NCI-H82 treated with DMSO at 0.1 percent for 48 hours (cell line): ENCODE data around the gene F2RL1.
"Not testable (repeated sequence)": the region's sequence is repeated elsewhere in the genome, so short reads cannot be mapped to it uniquely, and the experiment has no call there.

Experiments
- DNase-seq: peaks from one replicate; lab custom pipeline; 2025; ENCODE audit not compliant: unreplicated experiment; lab: John Stamatoyannopoulos, UW

Gene F2RL1

GRCh38 chr5:76805821-76806505, 12.9 kb upstream of the F2RL1 start:
- no peak for DNase-seq

DNA sequence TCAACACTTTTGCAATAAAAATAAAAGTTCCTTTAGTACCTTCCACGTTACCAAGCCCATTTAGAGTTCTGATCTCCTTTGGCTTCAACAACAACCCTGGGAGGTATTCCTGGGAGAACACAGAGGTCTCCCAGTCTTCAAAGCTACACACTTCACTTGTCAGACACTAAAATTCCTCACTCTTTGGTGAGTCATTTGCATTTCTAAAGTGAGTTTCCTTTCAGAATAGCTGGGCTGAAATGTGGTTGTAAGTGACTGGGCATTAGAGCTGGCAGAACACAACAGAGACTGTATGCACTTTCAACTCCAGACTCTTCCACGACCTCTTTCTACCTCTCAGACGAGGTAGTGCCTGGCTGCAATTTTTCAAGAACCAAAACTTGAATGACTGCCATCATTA, 11.5 kb upstream of the F2RL1 start:
- no peak for DNase-seq

DNA sequence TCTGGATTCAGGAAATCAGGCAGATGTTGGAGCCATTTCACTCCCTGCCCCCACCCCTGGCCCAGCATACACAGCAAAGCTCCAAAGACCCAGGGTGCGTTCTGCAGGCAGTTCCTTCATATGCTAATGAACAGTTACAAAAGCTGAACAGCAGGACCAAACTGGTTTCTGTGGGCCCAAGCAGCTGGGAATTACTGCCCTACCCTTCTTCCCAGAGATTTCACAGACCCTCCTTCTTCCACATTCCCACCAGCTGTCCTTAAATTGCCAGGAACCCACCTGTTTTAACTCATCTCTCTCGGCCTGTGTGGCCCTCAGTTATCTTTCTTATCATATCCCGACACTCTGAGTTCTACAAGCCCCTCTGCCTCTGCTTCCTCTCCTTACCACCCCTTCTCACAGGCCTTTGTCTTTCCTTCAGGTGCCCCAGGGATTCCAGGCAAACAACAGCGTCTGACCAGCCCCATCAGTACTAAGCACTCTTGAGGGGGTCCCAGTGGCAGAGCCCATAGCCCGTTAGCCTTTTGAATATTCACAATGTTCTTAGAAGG, 10.6 kb upstream of the F2RL1 start:
- no peak for DNase-seq

- DNase-seq = no peak
Observed at GRCh38 chr5:76809141-76809540, 9.7 kb upstream of the F2RL1 start.

DNA sequence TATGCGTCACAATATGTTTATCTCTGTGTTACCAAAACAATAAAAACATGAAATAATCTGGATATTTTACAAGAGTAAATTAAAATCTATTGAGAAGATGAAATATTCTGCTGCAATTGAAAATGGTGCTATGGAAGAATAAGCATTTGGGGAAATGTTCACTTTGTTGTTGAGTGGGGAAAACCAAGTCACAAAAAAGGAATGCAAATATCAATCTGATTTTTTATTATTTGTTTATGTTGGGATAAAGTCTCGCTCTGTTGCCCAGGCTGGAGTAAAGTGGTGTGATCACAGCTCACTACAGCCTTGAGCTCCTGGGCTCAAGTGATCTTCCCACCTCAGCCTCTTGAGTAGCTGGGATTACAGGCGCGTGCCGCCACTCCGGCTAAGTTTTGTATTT, 8.6 kb upstream of the F2RL1 start:
- no peak for DNase-seq

DNA sequence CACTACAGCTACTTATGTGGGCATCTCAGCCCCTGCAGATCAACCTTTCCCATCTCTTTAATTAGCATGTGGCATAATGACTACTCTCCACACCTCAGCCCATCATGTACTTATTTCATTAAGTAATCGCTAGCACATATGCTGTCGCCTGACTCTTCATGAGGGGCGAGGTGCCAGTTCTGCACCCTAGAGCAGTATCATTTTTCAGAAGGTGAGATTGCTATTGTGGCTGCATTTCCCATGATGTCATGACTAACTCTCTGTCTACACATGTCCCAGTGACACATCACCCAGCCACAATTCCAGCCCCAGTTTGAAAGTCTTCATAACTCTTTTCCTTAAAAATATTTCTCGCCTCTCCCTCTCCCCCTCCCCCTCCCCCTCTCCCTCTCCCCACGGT, 7.6 kb upstream of the F2RL1 start:
- no peak for DNase-seq

- not testable (repeated sequence) for DNase-seq
Observed at GRCh38 chr5:76812209-76812608, 6.6 kb upstream of the F2RL1 start.

GRCh38 chr5:76813982-76814562, 4.8 kb upstream of the F2RL1 start:
- no peak for DNase-seq

DNA sequence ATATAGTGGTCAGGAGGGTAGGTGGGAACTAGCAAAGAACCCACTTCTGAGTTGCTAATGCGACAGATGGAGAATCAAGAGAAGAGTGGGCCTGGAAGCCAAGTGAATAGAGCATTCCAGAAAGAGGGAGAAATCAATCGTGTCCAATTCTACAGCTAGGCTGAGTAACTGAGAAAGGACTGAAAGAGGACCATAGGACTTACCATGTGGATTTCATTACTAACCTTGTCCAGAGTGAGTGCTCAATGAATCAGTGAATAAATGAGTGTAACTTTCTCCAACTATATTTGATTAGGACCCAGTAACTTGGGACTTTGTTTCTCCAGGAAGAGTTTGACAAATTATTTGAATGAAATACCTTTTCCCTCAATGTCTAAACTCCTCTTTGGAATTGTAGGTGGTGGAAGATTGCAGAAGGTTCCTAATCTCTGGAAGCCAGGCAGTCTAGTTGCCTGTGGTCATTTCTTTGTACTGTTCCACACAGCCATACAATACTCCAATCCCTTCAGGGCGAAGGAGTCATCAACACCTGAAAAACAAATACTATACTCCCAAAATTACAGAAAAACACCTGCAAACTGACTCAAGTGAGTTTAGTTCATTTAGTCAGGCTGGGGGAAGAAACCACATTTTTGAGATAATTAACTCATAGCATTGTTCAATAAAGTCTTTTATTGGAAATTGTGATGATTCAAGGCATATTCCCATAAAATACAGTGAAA, 2.6 kb upstream of the F2RL1 start:
- no peak for DNase-seq

- DNase-seq = no peak
Observed at GRCh38 chr5:76819851-76820525, 1.2 kb downstream of the F2RL1 start.

- no peak for DNase-seq
Observed at GRCh38 chr5:76820526-76820890, 1.7 kb downstream of the F2RL1 start.

GRCh38 chr5:76821136-76821535, 2.3 kb downstream of the F2RL1 start:
- no peak for DNase-seq

GRCh38 chr5:76822105-76822731, 3.4 kb downstream of the F2RL1 start:
- not testable (repeated sequence) for DNase-seq

DNA sequence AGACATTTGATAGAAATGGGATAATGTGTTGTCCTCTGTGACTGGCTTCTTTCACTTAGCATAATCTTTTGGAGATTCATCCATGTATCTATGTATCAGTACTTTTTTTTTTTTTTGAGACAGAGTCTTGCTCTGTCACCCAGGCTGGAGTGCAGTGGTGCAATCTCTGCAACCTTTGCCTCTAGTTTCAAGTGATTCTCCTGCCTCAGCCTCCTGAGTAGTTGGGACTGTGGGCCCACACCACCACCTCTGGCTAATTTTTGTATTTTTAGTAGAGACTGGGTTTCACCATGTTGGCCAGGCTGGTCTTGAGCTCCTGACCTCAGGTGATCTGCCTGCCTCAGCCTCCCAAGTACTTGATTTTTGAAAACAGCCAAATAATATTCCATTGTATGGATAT, 7.6 kb downstream of the F2RL1 start:
- not testable (repeated sequence) for DNase-seq

DNA sequence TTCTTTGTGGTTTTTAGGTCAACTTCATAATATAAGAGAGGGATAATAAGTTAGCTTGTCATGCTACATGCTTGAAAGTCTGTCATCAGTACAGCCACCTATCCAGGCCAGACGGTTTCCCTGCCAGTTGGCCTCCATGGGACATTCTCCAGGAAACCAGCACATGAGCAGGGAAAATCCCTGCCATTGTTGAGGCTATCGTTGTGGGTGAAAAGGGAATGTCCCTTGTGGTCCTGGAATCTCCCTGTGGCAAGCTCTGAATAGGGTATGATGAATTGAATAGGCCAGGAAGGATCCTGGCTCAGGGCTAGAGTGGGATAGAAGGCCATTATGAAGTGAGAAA, 12.3 kb downstream of the F2RL1 start:
- DNase-seq = no peak

GRCh38 chr5:76836181-76836580, 17.4 kb downstream of the F2RL1 start:
- DNase-seq = no peak

DNA sequence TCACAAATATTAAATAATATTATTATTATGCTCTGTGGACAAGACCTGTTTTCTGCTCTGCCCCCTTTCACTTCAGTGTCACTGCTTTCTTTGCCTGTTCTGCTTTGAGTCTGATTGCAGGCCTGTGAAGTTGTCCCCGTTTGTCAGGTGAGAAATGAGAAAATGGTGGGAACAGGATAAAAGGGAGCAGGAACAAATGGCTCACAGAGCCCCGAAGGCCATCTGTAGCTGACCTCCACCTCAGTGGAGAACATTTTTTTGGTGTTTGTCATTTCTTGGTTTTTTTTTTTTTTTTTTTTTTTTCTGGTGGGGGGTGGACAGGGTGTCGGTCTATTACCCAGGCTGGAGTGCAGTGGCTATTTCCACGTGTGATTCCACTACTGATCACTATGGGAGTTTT, 17.8 kb downstream of the F2RL1 start:
- no peak for DNase-seq

GRCh38 chr5:76838481-76839261, 19.8 kb downstream of the F2RL1 start:
- no peak for DNase-seq

GRCh38 chr5:76841361-76841760, 22.5 kb downstream of the F2RL1 start:
- DNase-seq = no peak

- no peak for DNase-seq
Observed at GRCh38 chr5:76845890-76846289, 27.1 kb downstream of the F2RL1 start.
